Calu3 (cell line): Measurements from ENCODE around the gene TTLL11. TPM values are rescaled to one million over a fixed set of nuclear protein-coding genes. Genes with fewer than 3 reads are reported as not detected.

Experiments used
- BruUV-seq: library from RNA; stranded (reverse); fragments of 400-500 nt; replicated peaks from 2 replicates; lab custom pipeline; 2021; lab: Mats Ljungman, UMichigan
- CTCF ChIA-PET: fragments of 300-600 bp; sonication (Branson Sonifier 250); formaldehyde crosslinking; loops from one replicate; lab custom pipeline; 2022; ENCODE audit warnings: antibody characterized with exemption; lab: Charles Lee
- DNase-seq: peaks from one replicate; pipeline ENCODE4 v3.0.0; 2022
- H3K27ac Mint-ChIP-seq: one replicate; pipeline ENCODE4 v1.8.0; 2022; ENCODE audit warnings: mixed read lengths; ENCODE audit not compliant: unreplicated experiment
- H3K27me3 Mint-ChIP-seq: one replicate; pipeline ENCODE4 v1.8.0; 2022; ENCODE audit warnings: mixed read lengths; ENCODE audit not compliant: unreplicated experiment
- H3K36me3 Mint-ChIP-seq: one replicate; pipeline ENCODE4 v1.8.0; 2022; ENCODE audit warnings: mild to moderate bottlenecking, moderate library complexity, mixed read lengths; ENCODE audit not compliant: insufficient read depth, unreplicated experiment
- H3K4me1 Mint-ChIP-seq: one replicate; pipeline ENCODE4 v1.8.0; 2022; ENCODE audit warnings: mild to moderate bottlenecking, low read depth, mixed read lengths; ENCODE audit not compliant: unreplicated experiment
- H3K4me3 Mint-ChIP-seq: one replicate; pipeline ENCODE4 v1.8.0; 2022; ENCODE audit warnings: mild to moderate bottlenecking, low read depth, moderate library complexity, mixed read lengths; ENCODE audit not compliant: unreplicated experiment
- H3K9me3 Mint-ChIP-seq: one replicate; pipeline ENCODE4 v1.8.0; 2022; ENCODE audit warnings: low read depth, mixed read lengths; ENCODE audit not compliant: unreplicated experiment
- CTCF ChIP-seq: fragments of 200-600 bp; IDR thresholded peaks from one replicate; pipeline ENCODE4 v1.8.0; 2022; ENCODE audit warnings: antibody characterized with exemption; ENCODE audit not compliant: unreplicated experiment
- intact Hi-C: fragments of 100-400 bp; cut with micrococcal nuclease; formaldehyde crosslinking; loops from one replicate; pipeline ENCODE4 v1.10.0; 2022; ENCODE audit not compliant: unreplicated experiment
- total RNA-seq: library from RNA; stranded (reverse); gene quantifications from 2 replicates; pipeline ENCODE4 v1.2.3, GENCODE V29; 2022

Gene TTLL11
- total RNA-seq, 1 experiment from 2014 or later, result 10.5 TPM

DNA sequence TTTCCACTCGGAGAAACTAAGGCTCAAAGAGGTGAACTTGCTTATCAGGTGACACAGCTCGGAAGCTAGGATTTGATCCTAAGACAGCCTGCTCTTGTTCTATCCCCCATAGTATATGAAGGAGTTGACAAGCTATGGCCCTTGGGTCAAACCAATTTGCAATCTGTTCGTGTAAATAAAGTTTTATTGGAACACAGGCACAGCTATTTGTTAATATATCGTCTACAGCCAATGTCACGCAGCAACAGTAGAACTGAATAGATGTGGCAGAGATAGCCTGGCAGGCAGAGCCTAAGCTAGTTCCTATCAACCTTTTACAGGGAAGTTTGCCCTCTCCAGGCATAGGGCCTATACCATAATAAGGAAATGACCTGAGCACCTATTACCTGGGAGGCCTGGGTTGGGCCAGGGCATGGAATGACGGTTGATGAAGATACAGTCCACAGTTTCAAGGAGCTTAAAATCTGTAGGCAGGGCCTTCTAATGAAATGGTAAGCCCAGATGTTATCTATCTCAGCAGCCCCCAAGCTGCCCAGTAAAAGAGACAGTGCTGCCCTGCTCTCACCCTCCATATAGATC, 179.0 kb downstream of the TTLL11 start:
- intact Hi-C loops, result no loop called here
- TF ChIP-seq CTCF, result no peak
- no peaks in the 10 kb centered on the region for H3K27me3 Mint-ChIP-seq
- H3K27ac Mint-ChIP-seq, result no peak overlapping the region
- BruUV-seq, result no TSS peak
- H3K36me3 Mint-ChIP-seq, result no peaks in the 10 kb centered on the region
- H3K9me3 Mint-ChIP-seq, result no peaks in the 10 kb centered on the region
- no peak for DNase-seq
- H3K4me3 Mint-ChIP-seq, result no peak overlapping the region
- H3K4me1 Mint-ChIP-seq, result peaks cover 20% of the 10 kb centered on the region
- CTCF ChIA-PET, result no interaction called here

GRCh38 chr9:121912812-121913627, 180.1 kb downstream of the TTLL11 start:
- peaks cover 20% of the 10 kb centered on the region for H3K4me1 Mint-ChIP-seq
- H3K27ac Mint-ChIP-seq, result peak overlapping the region; percentile 47
- intact Hi-C loops, result no loop called here
- CTCF ChIA-PET, result no interaction called here
- no peak for DNase-seq
- no peak for TF ChIP-seq CTCF
- BruUV-seq, result no TSS peak
- no peak overlapping the region for H3K4me3 Mint-ChIP-seq
- no peaks in the 10 kb centered on the region for H3K36me3 Mint-ChIP-seq
- H3K9me3 Mint-ChIP-seq, result no peaks in the 10 kb centered on the region
- no peaks in the 10 kb centered on the region for H3K27me3 Mint-ChIP-seq

- Mint-ChIP-seq H3K27me3 (no peaks in the 10 kb centered on the region), H3K27ac (no peak overlapping the region), H3K4me3 (no peak overlapping the region), H3K9me3 (no peaks in the 10 kb centered on the region), H3K36me3 (no peaks in the 10 kb centered on the region), H3K4me1 (peaks cover 22% of the 10 kb centered on the region)
- no peak for TF ChIP-seq CTCF
- CTCF ChIA-PET, result interaction anchor here (0.7 kb wide), 1 partner anchor 62 kb away, joined by 3 read pairs; no protein-coding TSS in a partner anchor
- no TSS peak for BruUV-seq
- no peak for DNase-seq
- intact Hi-C loops, result no loop called here
These were observed 182.5 kb downstream of the TTLL11 start for GRCh38 chr9:121910491-121911040.

- H3K36me3 Mint-ChIP-seq, result no peaks in the 10 kb centered on the region
- no peaks in the 10 kb centered on the region for H3K27me3 Mint-ChIP-seq
- no peak overlapping the region for H3K27ac Mint-ChIP-seq
- no peaks in the 10 kb centered on the region for H3K9me3 Mint-ChIP-seq
- intact Hi-C loops, result loop anchor here (10.0 kb wide), 1 partner anchor 66 kb away; no protein-coding TSS in a partner anchor
- TF ChIP-seq CTCF, result no peak
- CTCF ChIA-PET, result no interaction called here
- DNase-seq, result no peak
- BruUV-seq, result no TSS peak
- H3K4me3 Mint-ChIP-seq, result no peak overlapping the region
- H3K4me1 Mint-ChIP-seq, result peaks cover 22% of the 10 kb centered on the region
These were observed 184.0 kb downstream of the TTLL11 start for GRCh38 chr9:121909111-121909510.
